ENCODE results near the gene HLCS. TPM values are rescaled to one million over a fixed set of nuclear protein-coding genes. Genes with fewer than 3 reads are reported as not detected.

Gene HLCS
- total and polyA plus RNA-seq, 2 donors = 8.6 to 22.9 TPM

DNA sequence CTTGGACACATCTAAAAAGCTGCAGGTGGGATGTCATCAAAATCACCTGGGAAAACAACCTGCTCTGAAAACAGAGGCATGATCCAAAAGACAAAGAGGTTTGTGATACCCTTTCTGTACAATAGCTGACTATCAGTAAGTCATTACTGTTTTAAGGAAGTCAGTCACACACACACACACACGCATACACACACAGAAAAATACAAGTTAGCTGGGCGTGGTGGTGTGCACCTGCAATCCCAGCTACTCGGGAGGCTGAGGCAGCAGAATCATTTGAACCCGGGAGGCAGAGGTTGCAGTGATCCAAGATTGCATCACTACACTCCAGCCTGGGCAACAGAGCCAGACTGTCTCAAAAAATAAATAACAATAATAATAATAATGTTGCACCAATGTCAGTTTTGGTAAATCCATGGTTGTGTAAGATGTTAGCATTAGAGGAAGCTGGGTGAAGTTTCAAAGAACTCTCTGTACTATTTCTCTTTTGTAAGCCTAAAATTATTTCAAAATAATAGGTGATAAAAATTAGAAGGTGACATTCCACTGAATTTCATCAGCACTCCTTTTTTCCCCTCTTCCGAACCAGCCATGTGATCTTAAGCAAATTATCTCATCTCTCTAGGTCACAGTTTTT, 9.9 kb upstream of the HLCS start:
- no peak for DNase-seq (ENCODE audit: extremely low spot score)
- peaks cover 1% of the 10 kb centered on the region for H3K4me1 ChIP-seq (ENCODE audit: insufficient read depth)
- H3K27ac ChIP-seq (ENCODE audit: low read depth) = no peak overlapping the region
- no peaks in the 10 kb centered on the region for H3K36me3 ChIP-seq (ENCODE audit: insufficient read depth)
- 83% methylated on average over 5 of the region's 5 CpGs for WGBS
- no peak overlapping the region for H3K4me3 ChIP-seq (ENCODE audit: low read depth, low read length)

- no peak for DNase-seq (ENCODE audit: extremely low spot score)
- WGBS = 84% methylated on average over 6 of the region's 6 CpGs
- peaks cover 1% of the 10 kb centered on the region for H3K4me1 ChIP-seq (ENCODE audit: insufficient read depth)
- H3K27ac ChIP-seq (ENCODE audit: low read depth) = no peak overlapping the region
- H3K36me3 ChIP-seq (ENCODE audit: insufficient read depth) = no peaks in the 10 kb centered on the region
- no peak overlapping the region for H3K4me3 ChIP-seq (ENCODE audit: low read depth, low read length)
These were observed 8.4 kb upstream of the HLCS start for GRCh38 chr21:36974851-36975192.

DNA sequence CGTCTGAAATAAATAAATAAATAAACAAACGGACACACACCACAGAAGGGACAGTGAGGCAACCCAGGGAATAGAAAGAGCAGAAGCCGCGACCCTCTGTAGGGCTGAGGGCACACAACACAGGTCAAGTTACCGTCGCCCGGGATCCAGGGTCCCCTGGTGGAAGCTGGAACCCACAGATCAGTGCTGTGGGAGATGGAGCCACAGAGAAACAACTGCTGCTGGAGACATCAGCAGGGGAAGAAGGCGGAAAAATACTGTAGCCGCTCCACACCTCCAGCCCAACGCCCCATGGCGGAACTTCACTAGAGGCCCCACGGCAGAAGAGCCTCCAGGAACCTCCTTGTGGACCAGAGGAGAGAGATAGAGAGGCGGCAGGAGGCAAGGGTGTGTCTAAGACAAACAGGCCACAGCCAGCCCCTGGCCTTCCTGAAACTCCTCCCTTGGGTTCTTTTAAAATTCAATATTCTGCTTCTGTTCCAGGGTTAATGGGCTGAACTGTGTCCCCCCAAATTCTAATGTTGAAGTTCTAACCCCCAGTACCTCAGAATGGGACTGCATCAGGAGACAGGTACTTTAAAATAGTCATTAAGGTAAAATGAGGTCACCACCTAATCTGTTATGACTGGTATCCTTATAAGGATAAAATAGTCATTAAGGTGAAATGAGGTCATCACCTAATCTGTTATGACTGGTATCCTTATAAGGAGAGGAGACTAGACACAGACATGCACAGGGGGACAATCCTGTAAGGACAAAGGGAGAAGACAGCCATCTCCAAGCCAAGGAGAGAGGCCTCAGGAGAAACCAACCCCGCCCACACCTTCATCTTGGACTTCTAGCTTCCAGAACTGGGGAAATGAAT, 7.7 kb upstream of the HLCS start:
- no peak overlapping the region for H3K27ac ChIP-seq (ENCODE audit: low read depth)
- H3K36me3 ChIP-seq (ENCODE audit: insufficient read depth) = no peaks in the 10 kb centered on the region
- H3K4me1 ChIP-seq (ENCODE audit: insufficient read depth) = peaks cover 1% of the 10 kb centered on the region
- DNase-seq (ENCODE audit: extremely low spot score) = no peak
- no peak overlapping the region for H3K4me3 ChIP-seq (ENCODE audit: low read depth, low read length)
- WGBS = 89% methylated on average over 14 of the region's 14 CpGs

- WGBS = 96% methylated on average over 1 of the region's 1 CpG
- Histone ChIP-seq H3K36me3 (ENCODE audit: insufficient read depth) (no peaks in the 10 kb centered on the region), H3K27ac (ENCODE audit: low read depth) (no peak overlapping the region), H3K4me3 (ENCODE audit: low read depth, low read length) (no peak overlapping the region), H3K4me1 (ENCODE audit: insufficient read depth) (peaks cover 1% of the 10 kb centered on the region)
- no peak for DNase-seq (ENCODE audit: extremely low spot score)
These were observed 2.5 kb upstream of the HLCS start for GRCh38 chr21:36968976-36969375.

- Histone ChIP-seq H3K27ac (ENCODE audit: low read depth) (no peak overlapping the region), H3K4me1 (ENCODE audit: insufficient read depth) (no peaks in the 10 kb centered on the region), H3K36me3 (ENCODE audit: insufficient read depth) (no peaks in the 10 kb centered on the region), H3K4me3 (ENCODE audit: low read depth, low read length) (no peak overlapping the region)
- DNase-seq (ENCODE audit: extremely low spot score) = no peak
- 80% methylated on average over 4 of the region's 4 CpGs for WGBS
These were observed 1.9 kb upstream of the HLCS start for GRCh38 chr21:36968414-36968813.

DNA sequence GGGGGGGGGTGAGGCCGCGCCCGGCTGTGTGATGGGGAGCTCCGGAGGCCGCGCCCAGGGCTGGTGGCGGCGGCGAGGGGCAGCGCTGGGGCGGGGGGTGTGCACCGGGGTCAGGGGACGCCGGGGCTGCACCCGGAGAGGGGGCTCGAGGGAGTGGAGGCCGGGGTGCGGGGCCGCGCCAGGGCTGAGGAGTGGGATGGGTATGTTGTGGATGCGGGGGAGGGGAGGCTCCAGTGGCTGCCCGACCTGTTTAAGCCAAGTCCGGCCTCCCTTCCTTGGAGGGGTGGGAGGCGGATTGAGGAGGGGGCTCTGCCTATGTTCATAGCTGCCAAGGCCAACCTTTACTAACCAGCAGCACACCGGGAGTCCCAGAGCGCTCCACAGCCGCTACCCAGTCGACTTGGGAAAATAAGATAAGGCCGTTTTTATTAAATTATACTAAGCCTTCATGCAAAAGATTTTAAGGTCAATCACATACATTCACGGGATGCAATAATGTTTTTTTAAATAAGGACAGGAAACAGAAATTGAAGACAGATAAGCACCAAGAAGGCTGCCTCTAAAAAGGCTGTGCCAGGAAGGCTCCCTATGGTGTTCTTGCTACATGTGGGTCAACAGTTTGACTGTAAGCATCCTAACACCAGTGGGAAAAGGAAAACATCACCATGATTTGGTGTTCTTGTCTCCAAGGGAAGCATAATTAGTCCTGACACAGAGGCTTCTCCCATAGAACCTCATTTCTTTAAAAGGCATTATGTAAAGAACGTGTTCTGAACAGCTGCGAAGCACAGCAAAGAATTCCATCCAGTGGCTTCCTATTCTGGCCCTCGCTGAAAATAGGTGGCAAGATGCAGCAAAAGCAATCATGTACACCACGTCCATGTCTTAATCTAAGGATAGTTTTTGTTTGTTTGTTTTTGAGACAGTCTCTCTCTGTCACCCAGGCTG, 626 bp upstream of the HLCS start:
- DNase-seq (ENCODE audit: extremely low spot score) = no peak
- H3K27ac ChIP-seq (ENCODE audit: low read depth) = peak overlapping the region; percentile 64
- no peaks in the 10 kb centered on the region for H3K36me3 ChIP-seq (ENCODE audit: insufficient read depth)
- 13% methylated on average over 34 of the region's 34 CpGs for WGBS
- H3K4me1 ChIP-seq (ENCODE audit: insufficient read depth) = no peaks in the 10 kb centered on the region
- H3K4me3 ChIP-seq (ENCODE audit: low read depth, low read length) = peak overlapping the region; percentile 91

DNA sequence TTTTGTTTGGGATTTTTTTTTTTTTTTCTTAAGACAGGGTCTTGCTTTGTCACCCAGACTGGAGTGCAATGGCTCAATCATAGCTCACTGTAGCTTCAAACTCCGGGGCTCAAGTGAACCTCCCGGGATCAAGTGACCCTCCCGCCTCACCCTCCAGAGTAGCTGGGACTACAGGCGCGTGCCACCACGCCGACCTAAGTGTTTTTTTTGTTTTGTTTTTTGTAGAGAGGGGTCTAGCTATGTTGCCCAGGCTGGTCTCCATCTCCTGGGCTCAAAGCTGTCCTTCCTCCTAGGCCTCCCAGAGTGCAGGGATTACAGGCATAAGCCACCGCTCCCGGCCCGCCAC, 776 bp downstream of the HLCS start:
- no peaks in the 10 kb centered on the region for H3K36me3 ChIP-seq (ENCODE audit: insufficient read depth)
- peak overlapping the region; percentile 91 for H3K4me3 ChIP-seq (ENCODE audit: low read depth, low read length)
- DNase-seq (ENCODE audit: extremely low spot score) = no peak
- peak overlapping the region; percentile 31 for H3K27ac ChIP-seq (ENCODE audit: low read depth)
- WGBS = 45% methylated on average over 10 of the region's 10 CpGs
- no peaks in the 10 kb centered on the region for H3K4me1 ChIP-seq (ENCODE audit: insufficient read depth)

GRCh38 chr21:36964827-36965719, 1.4 kb downstream of the HLCS start:
- DNase-seq (ENCODE audit: extremely low spot score) = no peak
- Histone ChIP-seq H3K36me3 (ENCODE audit: insufficient read depth) (no peaks in the 10 kb centered on the region), H3K27ac (ENCODE audit: low read depth) (no peak overlapping the region), H3K4me1 (ENCODE audit: insufficient read depth) (no peaks in the 10 kb centered on the region), H3K4me3 (ENCODE audit: low read depth, low read length) (no peak overlapping the region)
- 89% methylated on average over 8 of the region's 8 CpGs for WGBS

GRCh38 chr21:36964398-36964797, 2.1 kb downstream of the HLCS start:
- H3K4me3 ChIP-seq (ENCODE audit: low read depth, low read length) = no peak overlapping the region
- WGBS = 95% methylated on average over 4 of the region's 4 CpGs
- H3K27ac ChIP-seq (ENCODE audit: low read depth) = no peak overlapping the region
- H3K36me3 ChIP-seq (ENCODE audit: insufficient read depth) = no peaks in the 10 kb centered on the region
- DNase-seq (ENCODE audit: extremely low spot score) = no peak
- no peaks in the 10 kb centered on the region for H3K4me1 ChIP-seq (ENCODE audit: insufficient read depth)

GRCh38 chr21:36962098-36962780, 4.2 kb downstream of the HLCS start:
- WGBS = 70% methylated on average over 11 of the region's 11 CpGs
- Histone ChIP-seq H3K4me3 (ENCODE audit: low read depth, low read length) (no peak overlapping the region), H3K4me1 (ENCODE audit: insufficient read depth) (no peaks in the 10 kb centered on the region), H3K36me3 (ENCODE audit: insufficient read depth) (peaks cover under 1% of the 10 kb centered on the region), H3K27ac (ENCODE audit: low read depth) (no peak overlapping the region)
- no peak for DNase-seq (ENCODE audit: extremely low spot score)

GRCh38 chr21:36960676-36961284, 5.7 kb downstream of the HLCS start:
- Histone ChIP-seq H3K36me3 (ENCODE audit: insufficient read depth) (peaks cover 2% of the 10 kb centered on the region), H3K4me3 (ENCODE audit: low read depth, low read length) (no peak overlapping the region), H3K27ac (ENCODE audit: low read depth) (no peak overlapping the region), H3K4me1 (ENCODE audit: insufficient read depth) (no peaks in the 10 kb centered on the region)
- 95% methylated on average over 8 of the region's 8 CpGs for WGBS
- no peak for DNase-seq (ENCODE audit: extremely low spot score)

Data from urinary bladder (tissue), 4 donors.